ENCODE data around the gene REXO4. TPM values are rescaled to one million over a fixed set of nuclear protein-coding genes. Genes with fewer than 3 reads are reported as not detected.

Gene REXO4
- total RNA-seq, 4 donors from 2014 or later, result 17.9 to 27.0 (median 22.7) TPM

DNA sequence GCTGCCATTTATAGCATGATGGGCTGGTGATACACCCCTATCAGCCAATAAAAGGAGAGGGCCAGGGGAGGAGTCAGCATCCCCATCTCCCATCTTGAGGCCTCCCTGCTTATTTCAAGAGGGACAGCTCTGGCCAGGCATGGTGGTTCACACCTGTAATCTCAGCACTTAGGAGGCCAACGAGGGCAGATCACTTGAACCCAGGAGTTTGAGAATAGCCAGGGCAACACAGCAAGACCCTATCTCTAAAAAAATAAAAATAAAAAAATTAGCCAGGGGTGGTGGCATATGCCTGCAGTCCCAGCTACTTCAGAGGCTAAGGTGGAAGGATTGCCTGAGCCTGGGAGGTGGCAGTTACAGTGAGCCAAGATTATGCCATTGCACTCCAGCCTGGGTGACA lies 9.8 kb downstream of the REXO4 start:
- Histone ChIP-seq H3K4me1 (no peaks in the 10 kb centered on the region), H3K27ac (no peak overlapping the region), H3K9me3 (no peaks in the 10 kb centered on the region), H3K27me3 (no peaks in the 10 kb centered on the region), H3K4me3 (no peak overlapping the region), H3K36me3 (peaks cover 0 to 98% (median 29%) of the 10 kb centered on the region in 3 donors)
- TF ChIP-seq POLR2A (IDR thresholded peaks at IDR 0.05), result no peak
- no peak for TF ChIP-seq EP300 (IDR thresholded peaks at IDR 0.05)
- 95 to 100% methylated on average over 1 of the region's 1 CpG for WGBS, 2 donors
- no peak for DNase-seq (ENCODE audit: low spot score in 2 of 2)

- peaks cover 0 to 97% (median 20%) of the 10 kb centered on the region in 3 donors for H3K36me3 ChIP-seq
- WGBS, 2 donors, result 53% methylated on average over 19 to 23 of the region's 24 CpGs
- H3K9me3 ChIP-seq, result no peaks in the 10 kb centered on the region
- no peak overlapping the region for H3K27ac ChIP-seq
- H3K27me3 ChIP-seq, result no peaks in the 10 kb centered on the region
- no peaks in the 10 kb centered on the region for H3K4me1 ChIP-seq
- TF ChIP-seq, protein P1, sequence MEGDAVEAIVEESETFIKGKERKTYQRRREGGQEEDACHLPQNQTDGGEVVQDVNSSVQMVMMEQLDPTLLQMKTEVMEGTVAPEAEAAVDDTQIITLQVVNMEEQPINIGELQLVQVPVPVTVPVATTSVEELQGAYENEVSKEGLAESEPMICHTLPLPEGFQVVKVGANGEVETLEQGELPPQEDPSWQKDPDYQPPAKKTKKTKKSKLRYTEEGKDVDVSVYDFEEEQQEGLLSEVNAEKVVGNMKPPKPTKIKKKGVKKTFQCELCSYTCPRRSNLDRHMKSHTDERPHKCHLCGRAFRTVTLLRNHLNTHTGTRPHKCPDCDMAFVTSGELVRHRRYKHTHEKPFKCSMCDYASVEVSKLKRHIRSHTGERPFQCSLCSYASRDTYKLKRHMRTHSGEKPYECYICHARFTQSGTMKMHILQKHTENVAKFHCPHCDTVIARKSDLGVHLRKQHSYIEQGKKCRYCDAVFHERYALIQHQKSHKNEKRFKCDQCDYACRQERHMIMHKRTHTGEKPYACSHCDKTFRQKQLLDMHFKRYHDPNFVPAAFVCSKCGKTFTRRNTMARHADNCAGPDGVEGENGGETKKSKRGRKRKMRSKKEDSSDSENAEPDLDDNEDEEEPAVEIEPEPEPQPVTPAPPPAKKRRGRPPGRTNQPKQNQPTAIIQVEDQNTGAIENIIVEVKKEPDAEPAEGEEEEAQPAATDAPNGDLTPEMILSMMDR (IDR thresholded peaks at IDR 0.05), result peak; percentile 77 to 89 (median 85)
- TF ChIP-seq POLR2A (IDR thresholded peaks at IDR 0.05), result no peak
- no peak for TF ChIP-seq EP300 (IDR thresholded peaks at IDR 0.05)
- peak; percentile 39 to 61 for DNase-seq (ENCODE audit: low spot score in 2 of 2)
- no peak overlapping the region for H3K4me3 ChIP-seq
Observed at GRCh38 chr9:133406480-133407307, 11.1 kb downstream of the REXO4 start.

GRCh38 chr9:133405508-133406438 lies 12.0 kb downstream of the REXO4 start:
- Histone ChIP-seq H3K27me3 (no peaks in the 10 kb centered on the region), H3K4me3 (no peak overlapping the region), H3K9me3 (no peaks in the 10 kb centered on the region), H3K27ac (no peak overlapping the region), H3K36me3 (peaks cover 0 to 94% (median 15%) of the 10 kb centered on the region in 3 donors), H3K4me1 (no peaks in the 10 kb centered on the region)
- 78 to 84% methylated on average over 18 to 19 of the region's 19 CpGs for WGBS, 2 donors
- TF ChIP-seq EP300 (IDR thresholded peaks at IDR 0.05) (no peak), POLR2A (IDR thresholded peaks at IDR 0.05) (no peak)
- TF ChIP-seq, protein P1 (IDR thresholded peaks at IDR 0.05), result no peak
- no peak for DNase-seq (ENCODE audit: low spot score in 2 of 2)

DNA sequence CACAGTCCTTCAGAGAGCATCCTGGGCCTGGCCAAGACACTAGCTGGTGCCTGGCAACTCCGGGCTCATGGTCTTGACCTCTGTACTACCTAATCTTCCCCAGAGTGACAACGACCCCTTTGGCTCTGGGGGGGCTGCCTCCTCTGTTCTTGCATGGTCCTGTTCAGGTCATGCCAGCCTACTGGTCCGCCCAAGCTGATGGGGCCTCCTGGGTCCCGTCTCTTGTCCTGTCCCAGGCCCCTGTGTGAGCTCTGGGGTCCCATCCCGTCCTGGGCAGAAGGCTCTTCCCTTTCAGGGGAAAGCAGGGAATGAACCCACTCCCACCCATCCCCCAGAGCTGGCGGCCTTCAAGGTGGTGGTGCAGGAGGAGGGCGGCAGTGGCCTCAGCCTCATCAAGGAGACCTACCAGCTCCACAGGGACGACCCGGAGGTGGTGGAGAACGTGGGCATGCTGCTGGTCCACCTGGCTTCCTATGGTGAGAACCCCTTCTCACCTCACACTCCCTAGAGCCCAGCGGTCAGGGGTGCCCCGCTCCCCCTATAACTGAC lies 13.3 kb downstream of the REXO4 start:
- DNase-seq (ENCODE audit: low spot score in 2 of 2), result no peak
- H3K27me3 ChIP-seq, result no peaks in the 10 kb centered on the region
- no peak for TF ChIP-seq POLR2A (IDR thresholded peaks at IDR 0.05)
- TF ChIP-seq, protein P1 (IDR thresholded peaks at IDR 0.05), result no peak
- TF ChIP-seq EP300 (IDR thresholded peaks at IDR 0.05), result no peak
- H3K36me3 ChIP-seq, result peaks cover 0 to 91% (median 11%) of the 10 kb centered on the region in 3 donors
- no peak overlapping the region for H3K27ac ChIP-seq
- 80 to 85% methylated on average over 4 to 12 of the region's 12 CpGs for WGBS, 2 donors
- H3K9me3 ChIP-seq, result no peaks in the 10 kb centered on the region
- no peaks in the 10 kb centered on the region for H3K4me1 ChIP-seq
- H3K4me3 ChIP-seq, result no peak overlapping the region

DNA sequence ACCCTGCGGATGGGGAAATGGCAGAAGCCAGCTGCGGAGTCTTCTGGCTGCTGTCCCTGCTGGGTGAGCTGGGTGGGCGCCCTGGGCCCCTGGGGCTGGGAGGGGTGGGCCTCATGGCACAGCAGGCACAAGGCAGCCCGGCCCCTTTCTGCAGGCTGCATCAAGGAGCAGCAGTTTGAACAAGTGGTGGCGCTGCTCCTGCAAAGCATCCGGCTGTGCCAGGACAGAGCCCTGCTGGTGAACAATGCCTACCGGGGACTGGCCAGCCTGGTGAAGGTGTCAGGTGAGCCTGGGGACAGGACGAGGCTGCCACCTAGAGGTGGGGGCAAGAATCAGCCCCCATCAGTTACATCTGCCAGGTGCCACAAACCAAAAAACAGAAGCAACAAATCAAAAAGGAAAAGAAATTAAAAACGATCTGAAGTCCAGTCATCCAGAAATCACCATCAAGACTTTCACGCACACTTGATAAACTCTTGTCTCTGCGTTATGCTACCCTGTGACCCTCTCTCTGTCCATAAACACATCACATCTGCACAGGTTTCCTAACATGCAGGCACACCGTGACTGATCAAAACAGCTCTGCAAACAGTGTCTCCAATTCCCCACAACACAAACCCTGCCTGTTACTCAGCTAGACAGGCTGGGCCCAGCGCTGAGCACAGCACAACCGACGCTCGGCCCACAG lies 13.9 kb downstream of the REXO4 start:
- Histone ChIP-seq H3K27me3 (no peaks in the 10 kb centered on the region), H3K27ac (no peak overlapping the region), H3K4me3 (no peak overlapping the region), H3K4me1 (no peaks in the 10 kb centered on the region), H3K36me3 (peaks cover 0 to 85% (median 11%) of the 10 kb centered on the region in 3 donors), H3K9me3 (no peaks in the 10 kb centered on the region)
- no peak for TF ChIP-seq EP300 (IDR thresholded peaks at IDR 0.05)
- TF ChIP-seq POLR2A (IDR thresholded peaks at IDR 0.05), result no peak
- TF ChIP-seq, protein P1 (IDR thresholded peaks at IDR 0.05), result peak; percentile 10 to 46 (median 25)
- no peak for DNase-seq (ENCODE audit: low spot score in 2 of 2)
- WGBS, 2 donors, result 80 to 81% methylated on average over 14 of the region's 16 CpGs

Measured in tibial nerve (tissue), 4 donors.